Renal cortical epithelial cell (primary cell): ENCODE measurements around the gene FHOD3. TPM values are rescaled to one million over a fixed set of nuclear protein-coding genes. Genes with fewer than 3 reads are reported as not detected.

ENCODE experiments used
- DNase-seq: peaks from one replicate; pipeline ENCODE4 v3.0.0-alpha.2; 2011; ENCODE audit warnings: low read depth
- total RNA-seq: library from RNA; depleted of rRNA; stranded (reverse); fragments of >200 nt; gene quantifications from 2 replicates; pipeline ENCODE4 v1.2.3, GENCODE V29; 2014

The FHOD3 gene
- total RNA-seq, 1 donor from 2014 or later: 117 TPM

DNA sequence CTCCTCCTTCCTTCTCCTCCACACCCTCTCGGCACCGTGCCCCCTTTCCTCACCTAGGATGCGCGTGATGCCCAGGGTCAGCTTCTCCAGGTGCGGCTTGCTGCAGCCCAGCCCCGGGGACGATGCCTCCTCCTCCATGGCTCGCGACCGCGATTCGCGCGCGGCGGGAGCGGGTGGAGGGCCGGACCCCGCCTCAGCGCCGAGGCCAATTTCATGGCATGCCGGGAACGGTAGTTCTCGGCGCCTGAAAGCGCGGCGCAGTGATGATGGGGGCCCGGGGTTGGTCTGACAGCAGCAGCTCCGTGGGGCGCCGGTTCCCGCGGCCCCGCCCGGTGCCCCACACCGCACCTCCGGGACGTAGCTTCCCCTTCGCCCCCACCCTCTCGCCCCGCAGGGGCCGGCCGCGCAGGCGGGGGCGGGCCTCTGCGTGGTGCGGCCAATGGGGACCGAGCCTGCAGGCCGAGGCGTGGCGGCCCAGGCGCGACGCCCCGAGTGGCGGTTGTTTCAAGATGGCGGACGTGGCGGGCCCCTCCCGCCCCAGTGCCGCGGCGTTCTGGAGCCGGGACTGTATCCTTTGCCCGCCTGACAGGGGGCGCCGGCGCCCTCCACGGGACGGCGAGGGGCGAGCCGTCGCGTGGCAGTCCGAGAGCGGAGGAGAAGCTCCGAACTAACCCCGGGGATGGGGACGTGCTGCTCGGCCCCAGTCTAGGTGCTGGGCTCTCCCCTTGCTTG, 531.3 kb downstream of the FHOD3 start, which contains the start of the genes KIAA1328 and TPGS2:
TSS of gene KIAA1328 (plus strand) at position 498 of the 732 bp plus-strand sequence. CDS start at position 510, 12 bp downstream.
TSS of gene TPGS2 (minus strand) at position 373 of the 732 bp plus-strand sequence. CDS start at position 138, 235 bp downstream.
- DNase-seq: peak; percentile 50

Other genes with a start within 250 kb of the FHOD3 start
- gene RPRD1A, start 230.2 kb upstream of the FHOD3 start, total RNA-seq: 58.2 and 58.6 TPM in 2 replicates
- 102 and 165 TPM in 2 replicates for gene SLC39A6, start 168.4 kb upstream of the FHOD3 start, total RNA-seq
- gene ELP2, start 167.8 kb upstream of the FHOD3 start, total RNA-seq: 83.9 and 84.2 TPM in 2 replicates
- 12.0 and 14.6 TPM in 2 replicates for gene MOCOS, start 110.2 kb upstream of the FHOD3 start, total RNA-seq